IPS-15b (cell line): Measurements from ENCODE around the gene NAA35.
"Not testable (repeated sequence)": the region's sequence is repeated elsewhere in the genome, so short reads cannot be mapped to it uniquely, and the experiment has no call there.

Experiments used
- H3K27me3 ChIP-seq: one replicate; pipeline ENCODE4 v1.6.1; 2013; ENCODE audit warnings: low read length; ENCODE audit not compliant: control insufficient read depth, insufficient read depth
- H3K36me3 ChIP-seq: one replicate; pipeline ENCODE4 v1.6.1; 2013; ENCODE audit warnings: low read length; ENCODE audit not compliant: control insufficient read depth, insufficient read depth
- H3K4me1 ChIP-seq: one replicate; pipeline ENCODE4 v1.6.1; 2013; ENCODE audit warnings: mild to moderate bottlenecking, low read length; ENCODE audit not compliant: control insufficient read depth, insufficient read depth
- H3K4me3 ChIP-seq: one replicate; pipeline ENCODE4 v1.5.1; 2013; ENCODE audit warnings: low read depth, low read length
- H3K9ac ChIP-seq: one replicate; pipeline ENCODE4 v1.6.1; 2013; ENCODE audit warnings: low read depth, mild to moderate bottlenecking, low read length
- H3K9me3 ChIP-seq: one replicate; pipeline ENCODE4 v1.6.1; 2013; ENCODE audit warnings: mild to moderate bottlenecking, low read length; ENCODE audit not compliant: control insufficient read depth, insufficient read depth

NAA35 gene

GRCh38 chr9:85959955-85960354 is 19.0 kb downstream of the NAA35 start:
- Histone ChIP-seq H3K36me3 (peaks cover 2% of the 10 kb centered on the region), H3K27me3 (no peaks in the 10 kb centered on the region), H3K9ac (no peak overlapping the region), H3K4me3 (no peak overlapping the region), H3K9me3 (no peaks in the 10 kb centered on the region), H3K4me1 (no peaks in the 10 kb centered on the region)

DNA sequence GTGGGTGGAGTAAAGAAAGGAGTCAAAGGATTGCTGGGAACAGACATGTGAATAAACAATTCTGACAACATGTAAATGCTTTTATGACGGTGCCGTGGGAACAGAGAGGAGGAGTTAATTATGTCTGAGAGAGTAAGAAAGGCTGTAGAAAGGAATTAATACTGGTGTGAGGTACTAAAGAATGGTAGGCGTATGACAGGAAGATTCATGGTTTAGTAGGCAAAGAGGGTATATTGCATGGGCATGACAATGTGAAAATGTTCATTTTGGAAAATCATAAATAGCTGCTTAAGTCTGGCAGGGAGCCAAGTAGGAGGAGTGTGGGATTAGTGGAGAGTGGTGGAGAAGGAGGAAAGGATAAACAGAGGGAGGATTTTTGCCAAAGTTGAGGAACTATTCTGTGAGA is 19.7 kb downstream of the NAA35 start:
- no peaks in the 10 kb centered on the region for H3K4me1 ChIP-seq
- no peak overlapping the region for H3K9ac ChIP-seq
- peaks cover 2% of the 10 kb centered on the region for H3K36me3 ChIP-seq
- no peak overlapping the region for H3K4me3 ChIP-seq
- no peaks in the 10 kb centered on the region for H3K27me3 ChIP-seq
- H3K9me3 ChIP-seq, result no peaks in the 10 kb centered on the region

DNA sequence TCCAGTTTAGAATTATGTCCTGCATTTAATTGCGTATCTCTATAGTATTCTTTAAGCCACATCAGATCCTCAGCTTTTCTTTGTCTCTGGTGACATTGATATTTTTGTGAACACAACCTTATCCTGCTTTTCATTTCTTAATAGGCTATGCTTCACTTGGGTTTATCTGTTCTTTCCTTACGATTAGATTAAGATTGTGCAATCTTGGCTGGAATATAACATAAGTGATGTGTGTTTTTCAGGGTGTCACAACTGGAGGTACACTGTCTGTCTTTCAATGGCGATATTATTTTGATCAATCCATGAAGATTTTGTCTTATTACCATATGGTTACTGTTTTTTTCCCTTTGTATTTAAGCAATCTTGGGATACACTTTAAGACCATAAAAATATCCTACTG is 23.6 kb downstream of the NAA35 start:
- Histone ChIP-seq H3K9ac (no peak overlapping the region), H3K4me3 (no peak overlapping the region), H3K27me3 (no peaks in the 10 kb centered on the region), H3K36me3 (no peaks in the 10 kb centered on the region), H3K9me3 (no peaks in the 10 kb centered on the region), H3K4me1 (no peaks in the 10 kb centered on the region)

DNA sequence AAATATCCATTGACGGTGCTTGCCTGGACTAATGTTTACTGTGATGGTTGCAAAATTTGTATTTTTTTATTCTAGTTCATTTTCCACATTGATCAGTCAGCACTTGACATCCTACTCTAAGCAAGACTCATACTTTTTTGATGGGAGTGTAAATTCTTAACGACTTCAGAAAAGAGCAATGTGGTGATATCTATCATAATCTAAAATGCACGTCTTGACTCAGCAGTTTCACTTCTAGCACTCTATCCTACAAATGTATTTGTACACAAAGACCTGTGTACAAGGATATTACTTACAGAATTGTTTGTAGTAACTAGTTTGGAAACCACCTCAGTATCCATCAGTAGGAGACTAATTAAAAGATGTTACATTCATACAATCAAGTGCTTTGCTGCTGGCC is 24.0 kb downstream of the NAA35 start:
- Histone ChIP-seq H3K36me3 (no peaks in the 10 kb centered on the region), H3K9ac (no peak overlapping the region), H3K9me3 (no peaks in the 10 kb centered on the region), H3K4me1 (no peaks in the 10 kb centered on the region), H3K27me3 (no peaks in the 10 kb centered on the region), H3K4me3 (no peak overlapping the region)

GRCh38 chr9:85969727-85970126 is 28.8 kb downstream of the NAA35 start:
- no peak overlapping the region for H3K9ac ChIP-seq
- no peak overlapping the region for H3K4me3 ChIP-seq
- no peaks in the 10 kb centered on the region for H3K9me3 ChIP-seq
- no peaks in the 10 kb centered on the region for H3K4me1 ChIP-seq
- no peaks in the 10 kb centered on the region for H3K27me3 ChIP-seq
- H3K36me3 ChIP-seq, result no peaks in the 10 kb centered on the region

DNA sequence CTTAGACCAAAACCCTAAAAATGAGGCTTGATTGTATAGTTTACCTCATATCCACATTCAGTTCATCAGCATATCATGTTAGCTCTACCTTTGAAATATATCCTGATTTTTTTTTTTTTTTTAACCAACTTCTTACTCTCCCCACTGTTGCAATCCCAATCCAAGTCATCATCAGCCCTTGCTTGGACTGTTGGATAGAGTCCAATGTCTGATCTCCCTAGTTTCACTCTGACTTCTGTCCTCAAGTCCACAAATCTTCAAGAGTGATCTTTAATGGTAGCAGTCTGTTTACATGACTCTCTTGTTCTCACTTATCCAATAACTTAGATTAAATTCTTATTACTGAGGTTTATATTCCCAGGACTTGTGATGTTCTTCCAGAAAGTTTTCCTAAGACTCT is 30.8 kb downstream of the NAA35 start:
- H3K4me3 ChIP-seq, result no peak overlapping the region
- no peaks in the 10 kb centered on the region for H3K36me3 ChIP-seq
- H3K9me3 ChIP-seq, result no peaks in the 10 kb centered on the region
- H3K27me3 ChIP-seq, result no peaks in the 10 kb centered on the region
- no peaks in the 10 kb centered on the region for H3K4me1 ChIP-seq
- no peak overlapping the region for H3K9ac ChIP-seq

GRCh38 chr9:85973238-85973637 is 32.3 kb downstream of the NAA35 start:
- no peaks in the 10 kb centered on the region for H3K27me3 ChIP-seq
- H3K9ac ChIP-seq, result no peak overlapping the region
- H3K4me1 ChIP-seq, result no peaks in the 10 kb centered on the region
- no peak overlapping the region for H3K4me3 ChIP-seq
- no peaks in the 10 kb centered on the region for H3K9me3 ChIP-seq
- H3K36me3 ChIP-seq, result no peaks in the 10 kb centered on the region

DNA sequence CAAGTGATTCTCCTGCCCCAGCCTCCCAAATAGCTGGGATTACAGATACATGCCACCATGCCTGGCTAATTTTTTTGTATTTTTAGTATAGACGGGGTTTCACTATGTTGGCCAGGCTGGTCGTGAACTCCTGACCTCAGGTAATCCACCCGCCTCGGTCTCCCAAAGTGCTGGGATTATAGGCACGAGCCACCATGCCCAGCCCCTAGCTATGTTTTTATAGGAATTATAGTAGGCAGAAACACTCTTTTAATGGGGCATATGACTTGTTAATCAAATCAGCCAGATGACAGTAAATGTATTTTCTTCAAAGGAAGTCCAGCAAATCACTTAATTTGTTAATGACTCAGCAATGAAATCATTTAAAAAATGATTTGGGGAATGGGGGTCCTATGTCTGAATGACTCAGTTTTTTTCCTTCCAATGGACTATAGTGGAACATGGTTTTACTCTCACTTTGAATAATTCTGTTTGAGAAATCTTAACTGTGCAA is 33.2 kb downstream of the NAA35 start:
- H3K4me3 ChIP-seq, H3K27me3 ChIP-seq, H3K9me3 ChIP-seq, H3K36me3 ChIP-seq, H3K9ac ChIP-seq, H3K4me1 ChIP-seq: not testable (repeated sequence)

- no peaks in the 10 kb centered on the region for H3K9me3 ChIP-seq
- no peak overlapping the region for H3K9ac ChIP-seq
- H3K27me3 ChIP-seq, result no peaks in the 10 kb centered on the region
- peaks cover 6% of the 10 kb centered on the region for H3K36me3 ChIP-seq
- H3K4me1 ChIP-seq, result no peaks in the 10 kb centered on the region
- no peak overlapping the region for H3K4me3 ChIP-seq
Measured at GRCh38 chr9:85978496-85978895, 37.5 kb downstream of the NAA35 start.

DNA sequence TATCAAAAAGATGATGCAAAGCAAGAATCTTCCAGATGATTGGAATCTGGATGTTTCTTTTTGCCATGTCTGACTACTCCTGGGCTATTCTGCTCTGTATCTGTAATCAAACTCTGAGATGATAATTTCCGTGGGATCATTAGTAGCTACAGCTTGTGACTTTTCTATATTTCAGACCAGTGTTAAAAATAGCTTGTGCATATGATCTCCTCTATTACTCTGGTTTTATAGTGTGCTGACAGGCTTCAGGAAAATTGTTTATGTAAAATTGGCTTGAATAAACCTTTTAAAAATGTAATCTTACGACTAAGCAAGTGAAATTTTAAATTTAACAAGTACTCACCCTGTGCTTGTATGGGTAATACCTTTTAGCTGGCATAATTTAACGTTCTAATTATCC is 40.4 kb downstream of the NAA35 start:
- H3K36me3 ChIP-seq, result peaks cover 6% of the 10 kb centered on the region
- no peak overlapping the region for H3K9ac ChIP-seq
- no peak overlapping the region for H3K4me3 ChIP-seq
- no peaks in the 10 kb centered on the region for H3K27me3 ChIP-seq
- H3K9me3 ChIP-seq, result no peaks in the 10 kb centered on the region
- H3K4me1 ChIP-seq, result no peaks in the 10 kb centered on the region

GRCh38 chr9:85984457-85984856 is 43.5 kb downstream of the NAA35 start:
- Histone ChIP-seq H3K4me1 (no peaks in the 10 kb centered on the region), H3K4me3 (no peak overlapping the region), H3K9ac (no peak overlapping the region), H3K36me3 (peaks cover 6% of the 10 kb centered on the region), H3K9me3 (no peaks in the 10 kb centered on the region), H3K27me3 (no peaks in the 10 kb centered on the region)

- no peak overlapping the region for H3K4me3 ChIP-seq
- no peak overlapping the region for H3K9ac ChIP-seq
- H3K4me1 ChIP-seq, result no peaks in the 10 kb centered on the region
- H3K9me3 ChIP-seq, result no peaks in the 10 kb centered on the region
- no peaks in the 10 kb centered on the region for H3K27me3 ChIP-seq
- no peaks in the 10 kb centered on the region for H3K36me3 ChIP-seq
Measured at GRCh38 chr9:85987236-85987635, 46.3 kb downstream of the NAA35 start.

DNA sequence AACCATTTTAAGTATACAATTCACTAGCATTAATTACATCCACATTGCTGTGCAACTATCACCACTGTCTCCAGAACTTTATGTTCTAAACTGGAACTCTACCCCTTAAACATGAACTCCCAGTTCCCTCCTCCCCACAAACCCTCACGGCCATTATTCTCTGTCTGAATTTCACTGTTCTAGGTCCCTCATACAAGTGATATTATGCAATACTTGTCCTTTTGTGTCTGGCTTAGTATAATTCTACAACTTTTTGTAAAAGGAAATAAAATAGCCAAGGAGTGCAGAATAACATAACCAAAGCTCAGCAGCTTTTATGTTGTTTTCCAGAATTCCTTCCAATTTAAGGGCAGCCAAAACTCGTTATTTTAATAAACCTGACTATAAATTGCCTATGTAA is 53.2 kb downstream of the NAA35 start:
- peaks cover 4% of the 10 kb centered on the region for H3K36me3 ChIP-seq
- no peaks in the 10 kb centered on the region for H3K4me1 ChIP-seq

More for the DNA sequence above, 53.2 kb downstream of the NAA35 start:
- H3K9ac ChIP-seq, result no peak overlapping the region
- H3K27me3 ChIP-seq, result no peaks in the 10 kb centered on the region
- no peak overlapping the region for H3K4me3 ChIP-seq
- H3K9me3 ChIP-seq, result no peaks in the 10 kb centered on the region
